HG03469 (cell line): ENCODE data around the gene CCL22.
"Not testable (repeated sequence)": the region's sequence is repeated elsewhere in the genome, so short reads cannot be mapped to it uniquely, and the experiment has no call there.

Source experiments
- ATAC-seq: cut with Tn5 transposase; IDR thresholded peaks from one replicate; pipeline ENCODE4 v1.9.1; 2021; ENCODE audit warnings: mild to moderate bottlenecking, moderate library complexity, moderate number of reproducible peaks; ENCODE audit not compliant: unreplicated experiment

CCL22 gene

GRCh38 chr16:57374067-57374534 is 15.5 kb downstream of the CCL22 start:
- no peak for ATAC-seq

- not testable (repeated sequence) for ATAC-seq
These were observed 16.4 kb downstream of the CCL22 start for GRCh38 chr16:57374925-57375465.

GRCh38 chr16:57376313-57376818 is 17.8 kb downstream of the CCL22 start:
- no peak for ATAC-seq

GRCh38 chr16:57377080-57377841 is 18.7 kb downstream of the CCL22 start:
- peak; percentile 49 for ATAC-seq

- no peak for ATAC-seq
These were observed 21.0 kb downstream of the CCL22 start for GRCh38 chr16:57379579-57379978.

- ATAC-seq = no peak
These were observed 22.3 kb downstream of the CCL22 start for GRCh38 chr16:57380671-57381462.

- ATAC-seq = no peak
These were observed 23.4 kb downstream of the CCL22 start for GRCh38 chr16:57381791-57382534.

- ATAC-seq = no peak
These were observed 24.1 kb downstream of the CCL22 start for GRCh38 chr16:57382535-57383275.

- ATAC-seq = no peak
These were observed 25.0 kb downstream of the CCL22 start for GRCh38 chr16:57383276-57384247.

- no peak for ATAC-seq
These were observed 25.9 kb downstream of the CCL22 start for GRCh38 chr16:57384248-57385070.

GRCh38 chr16:57385083-57385482 is 26.5 kb downstream of the CCL22 start:
- no peak for ATAC-seq

GRCh38 chr16:57386381-57386951 is 27.9 kb downstream of the CCL22 start:
- ATAC-seq = no peak

GRCh38 chr16:57387598-57388354 is 29.2 kb downstream of the CCL22 start:
- ATAC-seq = no peak

GRCh38 chr16:57388359-57389086 is 29.9 kb downstream of the CCL22 start:
- no peak for ATAC-seq

- no peak for ATAC-seq
These were observed 30.5 kb downstream of the CCL22 start for GRCh38 chr16:57389087-57389468.

- no peak for ATAC-seq
These were observed 32.2 kb downstream of the CCL22 start for GRCh38 chr16:57390636-57391295.
